Forelimb muscle (tissue), 1 donor: Measurements from ENCODE around the gene ADAMTS15. TPM values are rescaled to one million over a fixed set of nuclear protein-coding genes. Genes with fewer than 3 reads are reported as not detected.

Experiments used
- DNase-seq: peaks from one replicate; pipeline ENCODE4 v3.0.0-alpha.2; 2013; ENCODE audit warnings: low read depth
- polyA plus RNA-seq: library from polyadenylated mRNA; unstranded; fragments of 120-200 nt; gene quantifications from one replicate; pipeline ENCODE4 v1.2.1, GENCODE V29; 2013; ENCODE audit not compliant: insufficient read length

Gene ADAMTS15, protein sequence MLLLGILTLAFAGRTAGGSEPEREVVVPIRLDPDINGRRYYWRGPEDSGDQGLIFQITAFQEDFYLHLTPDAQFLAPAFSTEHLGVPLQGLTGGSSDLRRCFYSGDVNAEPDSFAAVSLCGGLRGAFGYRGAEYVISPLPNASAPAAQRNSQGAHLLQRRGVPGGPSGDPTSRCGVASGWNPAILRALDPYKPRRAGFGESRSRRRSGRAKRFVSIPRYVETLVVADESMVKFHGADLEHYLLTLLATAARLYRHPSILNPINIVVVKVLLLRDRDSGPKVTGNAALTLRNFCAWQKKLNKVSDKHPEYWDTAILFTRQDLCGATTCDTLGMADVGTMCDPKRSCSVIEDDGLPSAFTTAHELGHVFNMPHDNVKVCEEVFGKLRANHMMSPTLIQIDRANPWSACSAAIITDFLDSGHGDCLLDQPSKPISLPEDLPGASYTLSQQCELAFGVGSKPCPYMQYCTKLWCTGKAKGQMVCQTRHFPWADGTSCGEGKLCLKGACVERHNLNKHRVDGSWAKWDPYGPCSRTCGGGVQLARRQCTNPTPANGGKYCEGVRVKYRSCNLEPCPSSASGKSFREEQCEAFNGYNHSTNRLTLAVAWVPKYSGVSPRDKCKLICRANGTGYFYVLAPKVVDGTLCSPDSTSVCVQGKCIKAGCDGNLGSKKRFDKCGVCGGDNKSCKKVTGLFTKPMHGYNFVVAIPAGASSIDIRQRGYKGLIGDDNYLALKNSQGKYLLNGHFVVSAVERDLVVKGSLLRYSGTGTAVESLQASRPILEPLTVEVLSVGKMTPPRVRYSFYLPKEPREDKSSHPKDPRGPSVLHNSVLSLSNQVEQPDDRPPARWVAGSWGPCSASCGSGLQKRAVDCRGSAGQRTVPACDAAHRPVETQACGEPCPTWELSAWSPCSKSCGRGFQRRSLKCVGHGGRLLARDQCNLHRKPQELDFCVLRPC
- 19.5 TPM for polyA plus RNA-seq

DNA sequence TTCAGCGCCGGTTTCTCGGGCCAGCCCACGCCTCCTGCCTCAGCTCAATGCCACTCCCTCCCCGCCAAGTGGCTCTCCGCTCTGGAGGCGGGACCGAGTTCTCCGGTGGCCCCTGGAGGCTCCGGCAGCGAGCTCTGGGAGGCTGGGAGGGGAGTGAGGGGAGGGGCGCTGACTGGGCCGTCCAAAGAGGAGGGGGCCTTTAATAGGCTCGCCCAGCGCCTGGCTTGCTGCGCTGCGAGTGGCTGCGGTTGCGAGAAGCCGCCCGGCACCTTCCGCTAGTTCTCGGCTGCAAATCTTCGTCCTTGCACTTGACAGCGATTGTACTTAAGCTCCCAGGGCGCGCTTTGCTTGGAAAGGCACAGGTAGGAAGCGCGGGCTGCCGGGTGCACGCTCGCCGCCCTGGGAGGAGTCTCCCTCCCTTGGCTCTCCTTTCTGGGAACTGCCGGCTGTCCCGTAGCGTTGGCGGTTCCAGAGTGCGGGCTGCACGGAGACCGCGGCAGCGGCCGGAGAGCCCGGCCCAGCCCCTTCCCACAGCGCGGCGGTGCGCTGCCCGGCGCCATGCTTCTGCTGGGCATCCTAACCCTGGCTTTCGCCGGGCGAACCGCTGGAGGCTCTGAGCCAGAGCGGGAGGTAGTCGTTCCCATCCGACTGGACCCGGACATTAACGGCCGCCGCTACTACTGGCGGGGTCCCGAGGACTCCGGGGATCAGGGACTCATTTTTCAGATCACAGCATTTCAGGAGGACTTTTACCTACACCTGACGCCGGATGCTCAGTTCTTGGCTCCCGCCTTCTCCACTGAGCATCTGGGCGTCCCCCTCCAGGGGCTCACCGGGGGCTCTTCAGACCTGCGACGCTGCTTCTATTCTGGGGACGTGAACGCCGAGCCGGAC is at the start of gene ADAMTS15:
Gene ADAMTS15 (plus strand): TSS at position 230 of the 894 bp plus-strand sequence. CDS start 329 bp downstream, at position 559.
- peak; percentile 62 for DNase-seq

DNA sequence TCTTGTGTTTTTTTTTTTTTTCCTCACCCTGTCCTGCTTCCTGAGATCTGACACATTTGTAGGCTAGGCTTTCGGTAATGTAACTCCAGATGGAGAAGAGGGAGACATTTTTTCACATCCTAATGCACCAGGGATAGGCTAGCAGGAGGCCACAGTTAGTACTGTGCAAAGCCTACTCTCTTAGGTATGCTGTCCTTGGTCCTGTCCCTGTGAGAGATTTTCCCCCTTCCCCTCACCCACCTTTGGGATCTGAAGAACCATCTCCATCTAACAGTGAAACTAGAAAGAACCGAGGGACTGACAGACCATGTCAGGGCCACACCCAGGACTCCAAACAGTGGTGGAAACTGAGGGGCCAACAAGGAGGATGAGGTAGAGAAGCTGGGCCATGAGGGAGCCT is 49.2 kb upstream of the ADAMTS15 start:
- DNase-seq, result no peak

DNA sequence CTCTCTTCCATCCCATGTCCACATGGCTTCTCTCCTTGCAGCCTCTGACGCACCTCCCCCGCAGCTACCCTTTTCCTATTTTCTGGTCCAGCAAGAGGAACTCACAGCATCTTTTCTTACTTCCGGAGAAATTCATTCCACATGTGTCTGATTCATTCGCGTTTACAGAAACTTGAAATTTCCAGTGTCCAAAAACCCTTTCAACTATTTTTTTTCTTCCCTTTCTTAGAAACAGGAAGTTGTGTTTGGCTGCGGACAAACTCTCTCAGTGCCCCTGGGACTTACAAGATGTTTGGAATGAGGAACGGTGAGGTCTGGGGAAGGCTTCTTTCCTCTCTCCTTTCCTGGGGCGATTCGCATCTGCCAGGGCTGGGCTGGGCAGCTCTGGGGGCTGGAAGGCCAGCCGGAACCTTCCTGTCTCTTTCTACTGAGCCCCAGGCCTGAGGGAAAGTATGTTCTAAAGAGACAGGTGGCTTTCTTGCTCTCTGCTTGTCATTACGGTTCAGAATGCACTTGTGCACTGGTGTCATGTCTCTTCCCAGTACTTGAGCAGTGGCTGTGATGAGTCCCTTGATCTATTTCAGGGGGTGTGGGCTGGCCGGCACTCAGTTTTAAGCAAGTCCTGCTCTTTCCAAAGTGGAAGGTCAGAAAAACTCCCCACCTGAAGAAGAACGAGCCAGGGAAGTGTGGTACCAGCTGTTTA is 47.5 kb upstream of the ADAMTS15 start:
- DNase-seq, result peak; percentile 73

DNA sequence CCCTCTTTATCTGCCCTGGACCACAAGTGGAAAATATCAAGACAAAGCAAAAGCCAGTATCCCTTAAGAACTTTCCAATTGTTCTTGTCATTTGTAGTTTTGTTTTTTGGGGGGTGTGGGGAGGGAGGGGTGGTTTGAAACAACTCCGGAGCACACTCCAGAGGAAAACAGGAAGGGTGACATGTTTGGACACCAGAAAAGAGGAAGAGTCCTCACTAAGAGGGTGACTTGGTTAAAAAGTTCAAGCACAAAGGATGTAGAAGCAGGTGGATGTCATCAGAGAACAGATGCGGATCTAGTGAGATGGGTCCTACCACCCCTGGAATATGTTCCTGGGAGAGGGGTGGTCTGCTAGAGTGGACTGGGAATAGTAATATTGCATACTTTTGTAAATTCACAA is 45.9 kb upstream of the ADAMTS15 start:
- DNase-seq, result no peak

DNA sequence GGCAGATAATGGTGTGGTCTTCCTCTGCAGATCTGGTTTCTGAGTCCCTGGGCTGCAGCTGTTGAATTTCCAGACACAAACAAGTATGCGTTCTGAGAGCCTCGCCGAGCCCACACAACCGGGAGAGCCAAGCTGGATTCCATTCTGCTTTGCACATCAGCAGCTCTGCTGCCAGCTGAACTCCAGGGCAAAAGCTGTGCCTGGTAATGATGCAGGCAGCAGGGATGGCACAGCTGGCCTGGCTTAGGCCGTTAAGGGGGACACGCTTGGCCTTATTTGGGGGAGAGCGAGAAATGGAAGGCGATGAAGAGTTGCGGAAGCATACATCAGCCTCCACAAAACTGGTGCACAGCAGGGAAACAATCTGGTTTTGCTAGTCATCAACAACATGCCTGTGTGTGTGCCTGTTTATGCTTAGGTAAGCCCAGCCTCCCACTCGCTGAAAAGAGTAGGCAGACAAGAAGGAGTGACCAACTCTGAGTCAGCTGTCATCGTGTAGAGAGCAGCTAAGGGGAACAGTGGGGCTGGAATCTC is 45.1 kb upstream of the ADAMTS15 start:
- DNase-seq, result peak; percentile 43

DNA sequence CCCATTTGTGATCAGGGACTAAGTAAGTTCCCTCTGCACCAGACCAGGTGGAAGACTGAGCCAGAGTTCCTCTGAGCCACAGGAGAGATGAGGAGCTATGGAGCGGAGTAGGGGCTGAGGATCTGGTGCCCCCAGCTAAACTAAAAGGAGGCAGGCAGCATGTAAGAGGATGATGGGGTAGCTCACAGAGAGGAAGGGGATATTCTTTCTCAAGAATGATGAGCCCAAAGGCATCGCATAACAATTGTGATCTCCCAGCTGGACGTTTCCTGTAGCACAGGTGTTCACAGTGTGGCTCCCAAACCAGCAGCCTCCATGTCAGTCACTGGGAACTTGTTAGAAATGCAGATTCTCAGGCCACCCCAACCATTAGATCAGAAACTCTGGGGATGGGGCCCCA is 44.5 kb upstream of the ADAMTS15 start:
- DNase-seq, result no peak

DNA sequence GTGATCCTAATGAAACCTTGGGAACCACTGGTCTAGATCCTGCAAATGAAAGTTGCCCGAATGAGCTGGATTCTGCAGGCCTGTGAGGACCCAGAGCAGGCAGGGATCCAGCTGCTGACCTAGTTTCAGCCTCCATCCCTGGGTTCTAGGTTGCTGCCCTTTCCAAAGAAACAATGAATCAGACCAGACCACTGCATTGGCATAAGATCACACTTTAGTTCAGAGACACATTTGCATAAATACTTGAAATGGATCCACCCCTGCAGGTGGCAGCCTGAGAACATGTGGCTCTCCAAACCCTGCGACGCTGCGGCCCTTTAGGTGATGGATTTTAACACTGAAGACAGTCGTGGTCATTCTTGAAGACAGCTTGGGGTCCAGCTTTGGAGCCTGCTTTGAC is 43.7 kb upstream of the ADAMTS15 start:
- DNase-seq, result no peak

DNA sequence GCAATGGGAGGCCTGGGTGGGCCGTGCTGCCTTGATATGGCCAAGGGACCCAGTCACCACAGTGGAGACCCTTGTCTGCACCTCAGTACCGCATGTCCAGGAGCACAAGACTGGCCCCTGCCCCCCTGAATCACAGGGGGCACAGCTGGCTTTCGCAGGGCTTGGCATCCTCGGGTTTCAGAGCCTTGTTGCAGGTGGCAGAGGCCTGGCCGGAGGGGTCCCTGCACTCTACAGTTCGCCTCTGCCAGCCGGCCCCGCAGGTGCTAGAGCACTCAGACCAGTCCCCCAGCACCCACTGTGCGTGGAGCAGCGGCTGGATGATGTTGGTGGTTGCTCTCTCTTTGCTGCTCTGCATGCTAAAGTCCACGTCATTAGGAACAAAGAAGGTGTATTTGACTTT is 43.0 kb upstream of the ADAMTS15 start:
- no peak for DNase-seq

DNA sequence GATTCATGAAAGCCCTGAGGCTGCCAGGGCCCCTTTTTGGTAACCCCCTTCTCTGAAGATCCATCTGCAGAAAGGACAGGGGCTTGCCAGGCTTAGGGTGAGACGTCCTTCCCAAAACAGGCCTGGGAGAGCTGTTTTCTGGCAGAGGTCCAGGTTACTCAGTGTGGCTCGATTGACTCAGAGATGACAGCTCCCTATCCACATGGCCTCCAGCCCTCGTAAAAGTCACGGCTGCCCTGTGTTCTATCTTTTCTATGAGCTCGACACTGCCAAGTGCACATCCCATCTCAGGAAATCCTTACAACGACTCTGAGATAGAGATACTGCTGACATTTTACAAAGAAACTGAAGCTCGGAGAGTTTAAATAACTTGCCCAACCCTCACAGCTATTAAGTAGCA is 40.5 kb upstream of the ADAMTS15 start:
- no peak for DNase-seq

DNA sequence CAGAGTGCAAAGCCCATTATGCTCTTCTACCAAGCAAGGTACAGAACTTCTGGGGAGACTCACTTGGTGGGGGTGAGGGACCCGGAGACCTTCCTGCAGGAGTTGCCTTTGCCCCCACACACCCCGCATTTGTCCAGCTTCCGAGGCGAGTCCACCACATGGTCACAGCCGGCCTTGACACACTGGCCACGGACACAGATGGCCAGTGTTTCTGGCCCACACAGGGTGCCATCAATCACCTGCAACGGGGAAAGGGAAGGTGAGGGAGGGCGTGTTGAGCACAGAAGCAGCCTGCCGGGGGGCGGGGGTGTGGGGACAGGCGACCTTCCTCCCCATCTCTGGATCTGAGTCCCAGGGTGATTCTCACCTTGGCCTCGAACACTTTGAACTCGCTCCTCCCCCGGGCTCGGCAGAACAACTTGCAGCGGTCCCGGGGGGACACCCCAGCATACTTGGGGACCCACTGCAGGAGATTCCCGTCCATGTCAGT is 40.0 kb upstream of the ADAMTS15 start:
- no peak for DNase-seq

DNA sequence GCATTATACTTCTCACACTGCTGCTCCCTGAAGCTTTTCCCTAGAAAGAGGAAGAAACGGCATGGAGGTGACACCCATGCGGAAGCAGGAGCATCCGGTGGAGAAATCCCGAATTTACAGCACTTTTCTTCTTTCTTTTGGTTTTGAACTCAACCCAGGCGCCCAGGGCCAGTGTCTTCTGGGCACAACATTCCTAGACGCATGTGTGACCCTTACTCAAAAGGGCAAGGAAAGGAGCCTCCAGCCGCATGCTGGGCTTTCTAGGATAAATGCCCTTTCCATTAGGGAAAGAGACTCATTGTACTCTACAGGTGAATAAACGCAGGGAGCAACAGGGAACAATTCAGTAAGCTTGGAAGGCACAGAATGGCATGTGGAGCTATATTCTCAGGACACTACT is 39.5 kb upstream of the ADAMTS15 start:
- DNase-seq, result no peak

DNA sequence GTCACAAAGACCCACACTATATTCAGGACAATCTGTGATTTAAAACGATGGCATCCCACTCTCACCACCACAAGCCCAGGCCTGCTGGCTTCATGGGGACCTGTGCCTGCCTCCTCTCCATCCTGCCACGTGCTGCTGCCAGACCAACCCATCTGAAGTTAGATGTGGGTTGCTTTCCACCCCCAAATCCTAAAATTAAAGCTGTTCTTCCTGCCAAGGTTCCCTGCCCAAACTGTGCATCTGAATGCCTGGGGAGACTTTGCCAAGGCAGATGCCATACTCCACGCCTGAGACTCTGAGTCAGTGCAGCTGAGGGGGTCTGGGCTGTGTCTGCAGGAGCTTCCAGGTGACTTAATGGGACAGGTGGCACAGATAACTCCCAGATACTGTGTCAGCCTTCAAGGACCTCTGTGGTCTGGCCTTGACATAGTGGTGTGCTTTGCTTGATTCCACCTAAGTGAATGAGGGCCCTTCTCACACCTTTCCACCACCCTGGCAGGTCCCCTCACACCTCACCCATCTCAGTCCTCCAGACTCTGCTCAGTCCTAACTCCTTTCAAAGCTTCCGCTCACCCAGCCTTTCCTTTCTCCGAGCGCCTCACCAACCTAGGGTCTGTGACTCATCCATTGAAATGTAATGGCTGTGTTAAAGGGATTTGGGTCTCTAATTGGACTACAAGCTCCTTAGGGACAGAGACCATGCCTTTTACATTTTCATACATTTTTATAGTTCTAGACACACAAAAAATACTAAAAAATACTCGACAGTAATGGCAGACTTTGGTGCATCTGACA is 38.7 kb upstream of the ADAMTS15 start:
- no peak for DNase-seq

DNA sequence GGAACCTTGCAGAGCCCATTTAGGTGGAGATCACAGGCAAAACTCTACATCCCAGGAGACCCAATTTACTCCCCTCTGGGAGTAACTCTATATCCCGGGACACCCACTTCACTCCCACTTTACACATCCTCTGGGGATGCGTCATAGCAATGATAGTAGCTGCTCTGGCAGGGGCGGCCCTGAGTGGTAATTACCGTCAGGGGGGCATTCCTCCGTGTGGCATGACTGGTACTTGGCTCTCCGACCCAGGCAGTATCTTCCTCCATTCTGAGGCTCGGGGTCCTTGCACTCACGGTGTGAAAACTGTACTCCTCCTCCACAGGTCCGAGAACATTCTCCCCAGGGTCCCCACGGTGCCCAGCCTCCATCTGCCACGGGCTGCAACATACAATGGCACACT is 37.2 kb upstream of the ADAMTS15 start:
- no peak for DNase-seq

DNA sequence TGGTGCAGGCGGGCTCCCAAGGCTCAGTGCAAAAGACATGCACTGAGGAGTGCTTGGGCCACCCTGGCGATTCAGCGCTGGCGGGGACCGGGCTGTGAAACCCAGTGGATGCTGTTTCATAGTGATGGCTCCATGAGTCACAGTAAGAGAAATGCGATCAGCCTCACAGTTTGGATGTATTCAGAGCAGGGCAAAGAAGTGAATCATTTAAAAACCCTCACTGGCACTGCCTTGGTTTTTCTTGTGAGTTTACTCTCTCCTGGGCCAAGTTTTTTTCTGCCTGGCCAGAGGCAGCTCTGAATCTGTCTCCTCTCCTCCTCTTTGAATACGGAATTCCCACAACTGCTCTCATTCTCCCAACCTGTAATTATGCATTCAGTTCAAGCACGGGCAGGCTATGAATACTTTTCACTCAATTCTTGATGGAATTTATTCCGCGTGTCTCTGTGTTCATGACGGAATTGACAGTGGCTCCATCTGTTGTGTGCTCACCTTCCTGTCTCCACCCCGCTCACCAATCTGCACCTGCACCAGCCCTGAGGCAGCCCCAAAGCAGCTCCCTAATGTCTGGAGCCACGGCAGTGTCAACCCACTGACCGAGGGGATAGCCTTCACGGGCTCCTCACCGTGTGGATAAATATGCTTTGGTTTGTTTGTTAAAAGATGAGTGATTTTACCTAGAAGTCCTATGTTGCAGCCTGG is 34.9 kb upstream of the ADAMTS15 start:
- DNase-seq, result no peak

DNA sequence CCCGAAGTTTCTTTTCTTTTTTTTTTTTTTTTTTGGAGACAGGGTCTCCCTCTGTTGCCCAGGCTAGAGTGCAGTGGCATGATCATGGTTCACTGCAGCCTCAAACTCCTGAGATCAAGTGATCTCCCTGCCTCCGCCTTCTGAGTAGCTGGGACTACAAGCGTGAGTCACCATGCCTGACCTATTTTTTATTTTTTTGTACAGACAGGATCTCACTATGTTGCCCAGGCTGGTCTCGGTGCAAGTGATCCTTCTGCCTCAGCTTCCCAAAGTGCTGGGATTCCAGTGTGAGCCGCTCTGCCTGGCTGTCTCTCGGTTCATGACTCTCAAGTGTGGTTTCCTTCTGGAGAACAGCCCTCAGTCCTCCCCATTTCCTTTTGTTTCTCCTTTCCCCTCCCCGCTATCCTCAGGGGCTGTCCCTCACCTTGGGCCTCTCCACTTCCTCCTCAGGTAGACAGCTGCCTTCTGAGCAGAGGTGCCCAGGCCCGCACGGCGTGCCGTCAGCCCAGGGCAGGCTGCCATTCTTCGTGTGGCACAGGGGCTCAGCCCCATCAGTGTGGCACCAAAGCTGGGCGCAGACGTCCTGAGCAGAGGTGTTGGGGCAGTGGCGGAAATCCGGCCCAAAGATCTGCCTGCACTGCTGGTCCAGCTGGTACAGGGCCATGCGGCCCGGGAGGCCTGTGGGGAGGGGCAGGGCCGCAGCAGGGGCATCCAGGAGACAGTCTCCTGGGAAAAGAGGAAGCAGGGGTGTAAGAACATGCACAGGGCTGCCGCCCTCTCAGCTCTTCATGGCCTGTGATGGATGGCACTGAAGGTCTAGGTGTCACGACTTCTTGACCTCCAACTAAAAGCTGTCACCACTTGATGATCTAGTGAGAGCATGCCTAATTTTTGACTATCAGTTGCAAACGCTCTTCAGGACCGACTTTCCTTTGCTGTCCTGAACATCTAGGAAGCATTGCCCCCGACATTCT is 34.1 kb upstream of the ADAMTS15 start:
- no peak for DNase-seq

DNA sequence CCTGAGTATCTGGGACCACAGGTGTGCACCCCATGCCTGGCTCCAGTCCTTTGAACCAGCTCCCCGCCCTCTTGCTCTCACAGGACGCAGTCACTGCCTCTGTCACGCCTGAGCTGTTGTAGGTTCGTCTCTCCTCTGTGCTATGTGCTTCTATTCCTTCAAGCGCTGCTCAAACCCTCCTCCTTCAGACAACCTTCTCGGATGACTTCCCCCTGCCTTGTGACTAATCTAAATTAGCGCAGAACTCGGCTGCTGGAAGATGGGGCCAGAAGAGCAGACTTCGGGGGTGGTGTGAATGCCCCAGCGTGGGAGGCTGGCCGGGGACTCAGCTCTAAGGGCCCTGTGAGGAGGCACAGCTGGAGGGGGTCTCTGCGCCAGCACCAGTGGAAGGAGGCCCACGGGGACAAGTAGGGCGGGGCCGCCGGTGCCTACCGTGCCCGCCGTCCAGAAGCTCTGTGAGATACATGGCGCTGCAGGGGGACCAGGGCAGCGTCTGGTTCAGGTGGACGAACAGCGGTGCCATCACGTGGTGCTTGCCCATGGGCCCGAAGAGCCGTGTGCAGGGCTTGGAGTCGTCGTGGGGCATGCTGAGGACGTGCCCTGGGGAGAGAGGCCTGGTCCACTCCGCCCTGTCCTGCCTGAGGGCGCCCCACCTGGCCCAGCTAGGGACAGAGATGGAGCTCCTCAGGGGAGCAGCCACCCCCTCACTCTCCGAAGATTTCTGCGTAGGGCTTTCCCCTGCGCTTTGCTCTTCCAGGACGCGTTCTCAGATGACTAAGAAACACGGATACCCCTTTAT is 32.5 kb upstream of the ADAMTS15 start:
- no peak for DNase-seq

DNA sequence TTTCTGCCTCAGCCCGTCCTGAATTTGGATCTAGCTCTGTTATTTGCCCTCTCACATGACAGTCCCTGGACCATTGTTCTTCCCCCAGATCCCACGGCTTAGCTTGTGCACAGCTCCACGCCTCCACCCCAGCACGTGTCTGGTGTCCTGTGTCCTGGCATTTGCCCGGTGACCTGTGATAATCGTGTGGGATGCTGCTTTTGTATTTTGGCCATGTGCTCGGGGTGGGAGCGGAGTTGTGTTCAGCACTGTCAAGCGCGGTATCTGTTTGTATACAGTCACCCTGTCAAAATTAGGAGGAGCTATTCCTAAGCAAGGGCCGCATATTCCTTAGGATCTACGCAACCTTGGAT is 31.9 kb upstream of the ADAMTS15 start:
- DNase-seq, result no peak
